ENCODE data around the gene GALK1. TPM values are rescaled to one million over a fixed set of nuclear protein-coding genes. Genes with fewer than 3 reads are reported as not detected.

Gene GALK1
- total RNA-seq, 1 donor from 2014 or later = 18.2 TPM

DNA sequence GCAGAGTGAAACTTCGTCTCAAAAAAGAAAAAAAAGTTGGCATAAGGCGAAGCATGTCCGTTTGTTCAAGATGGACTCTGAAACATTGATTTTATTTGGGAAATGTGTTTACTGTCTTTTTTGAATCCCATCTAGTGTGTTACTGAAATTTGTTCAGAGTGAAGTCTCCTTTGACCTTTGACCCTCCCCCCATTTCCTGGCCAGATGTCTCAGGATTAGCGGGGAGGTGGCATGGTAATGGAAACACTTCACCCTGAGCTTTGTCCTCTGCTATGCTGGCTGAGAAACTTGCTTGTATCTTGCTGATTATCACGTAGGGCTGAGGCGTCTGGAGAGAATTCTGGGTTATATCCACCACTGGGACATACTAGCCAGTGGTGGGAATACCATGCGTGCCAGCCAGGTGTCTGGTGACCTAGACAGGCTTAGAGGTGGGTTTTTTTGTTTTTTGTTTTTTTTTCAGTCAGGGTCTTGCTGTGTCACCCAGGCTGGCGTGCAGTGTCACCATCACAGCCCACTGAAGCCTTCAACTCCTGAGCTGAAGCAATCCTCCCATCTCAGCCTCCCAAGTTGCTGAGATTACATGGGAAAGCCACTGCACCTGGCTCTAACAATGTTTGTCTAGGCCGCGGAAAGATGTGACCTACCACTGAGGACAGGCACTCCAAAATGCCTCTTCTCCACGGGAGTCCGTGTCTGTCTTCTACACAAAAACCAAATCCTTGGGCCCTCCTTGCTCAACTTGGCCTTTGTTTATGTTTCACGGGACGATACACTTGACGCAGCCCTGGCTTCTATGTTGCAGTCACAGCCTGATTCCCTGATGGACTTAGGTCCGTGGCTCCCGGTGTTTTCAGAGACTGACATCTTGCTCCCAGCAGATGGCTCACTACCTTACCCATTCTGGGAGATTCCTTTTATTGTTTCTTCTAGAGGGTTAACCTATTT is 6.6 kb upstream of the GALK1 start:
- no peak for TF ChIP-seq CTCF (IDR thresholded peaks at IDR 0.05; ENCODE audit: partially characterized antibody, unreplicated experiment)
- Mint-ChIP-seq H3K27me3 (ENCODE audit: unreplicated experiment) (peaks cover 6% of the 10 kb centered on the region), H3K27ac (ENCODE audit: unreplicated experiment) (peak overlapping the region; percentile 70), H3K4me1 (ENCODE audit: low read depth, unreplicated experiment) (peaks cover 17% of the 10 kb centered on the region), H3K9me3 (ENCODE audit: unreplicated experiment) (no peaks in the 10 kb centered on the region), H3K4me3 (ENCODE audit: unreplicated experiment) (peak overlapping the region; percentile 38), H3K36me3 (ENCODE audit: unreplicated experiment) (no peaks in the 10 kb centered on the region)
- DNase-seq = no peak

GRCh38 chr17:75769536-75769935 is 4.5 kb upstream of the GALK1 start:
- no peak for TF ChIP-seq CTCF (IDR thresholded peaks at IDR 0.05; ENCODE audit: partially characterized antibody, unreplicated experiment)
- DNase-seq = no peak
- peaks cover 7% of the 10 kb centered on the region for H3K4me1 Mint-ChIP-seq (ENCODE audit: low read depth, unreplicated experiment)
- no peak overlapping the region for H3K27ac Mint-ChIP-seq (ENCODE audit: unreplicated experiment)
- H3K36me3 Mint-ChIP-seq (ENCODE audit: unreplicated experiment) = no peaks in the 10 kb centered on the region
- H3K27me3 Mint-ChIP-seq (ENCODE audit: unreplicated experiment) = peaks cover 6% of the 10 kb centered on the region
- H3K4me3 Mint-ChIP-seq (ENCODE audit: unreplicated experiment) = no peak overlapping the region
- no peaks in the 10 kb centered on the region for H3K9me3 Mint-ChIP-seq (ENCODE audit: unreplicated experiment)

DNA sequence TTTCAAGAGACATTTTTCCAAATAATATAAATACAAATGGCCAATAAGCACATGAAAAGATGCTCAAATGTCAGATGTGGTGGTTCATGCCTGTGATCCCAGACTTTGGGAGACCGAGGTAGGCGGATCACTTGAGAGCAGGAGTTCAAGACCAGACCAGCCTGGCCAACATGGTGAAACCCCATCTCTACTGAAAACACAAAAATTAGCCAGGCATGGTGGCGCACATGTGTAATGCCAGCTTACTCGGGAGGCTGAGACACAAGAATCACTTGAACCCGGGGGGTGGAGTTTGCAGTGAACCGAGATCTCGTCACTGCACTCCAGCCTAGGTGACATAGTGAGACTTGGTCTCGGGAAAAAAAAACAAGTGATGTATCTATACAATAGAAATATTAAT is 2.9 kb upstream of the GALK1 start:
- DNase-seq = no peak
- Mint-ChIP-seq H3K27me3 (ENCODE audit: unreplicated experiment) (peaks cover 6% of the 10 kb centered on the region), H3K27ac (ENCODE audit: unreplicated experiment) (no peak overlapping the region), H3K4me1 (ENCODE audit: low read depth, unreplicated experiment) (peaks cover 6% of the 10 kb centered on the region), H3K4me3 (ENCODE audit: unreplicated experiment) (no peak overlapping the region), H3K9me3 (ENCODE audit: unreplicated experiment) (no peaks in the 10 kb centered on the region), H3K36me3 (ENCODE audit: unreplicated experiment) (no peaks in the 10 kb centered on the region)
- TF ChIP-seq CTCF (IDR thresholded peaks at IDR 0.05; ENCODE audit: partially characterized antibody, unreplicated experiment) = no peak

DNA sequence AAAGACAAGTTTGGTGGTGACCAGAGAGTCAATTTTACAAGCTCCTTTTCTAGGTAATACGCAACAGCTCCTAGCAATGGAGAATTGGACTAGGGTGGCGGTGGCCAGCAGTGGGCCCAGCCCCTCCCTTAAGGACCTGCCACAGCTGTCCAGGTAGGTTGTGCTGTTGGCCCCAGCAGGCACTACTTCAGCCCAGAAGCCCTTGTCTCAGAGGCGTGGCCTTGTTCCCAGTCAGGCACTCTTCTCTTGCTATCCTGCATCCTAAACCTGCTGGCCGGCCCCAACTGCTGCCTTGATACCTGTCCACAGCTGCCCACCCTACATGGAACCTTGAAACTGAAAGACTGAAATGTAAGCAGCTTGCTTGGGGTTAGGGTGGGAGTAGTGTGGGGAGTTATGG is 989 bp upstream of the GALK1 start:
- no peaks in the 10 kb centered on the region for H3K4me1 Mint-ChIP-seq (ENCODE audit: low read depth, unreplicated experiment)
- peaks cover 6% of the 10 kb centered on the region for H3K27me3 Mint-ChIP-seq (ENCODE audit: unreplicated experiment)
- no peak for TF ChIP-seq CTCF (IDR thresholded peaks at IDR 0.05; ENCODE audit: partially characterized antibody, unreplicated experiment)
- peaks cover 1% of the 10 kb centered on the region for H3K9me3 Mint-ChIP-seq (ENCODE audit: unreplicated experiment)
- no peak overlapping the region for H3K4me3 Mint-ChIP-seq (ENCODE audit: unreplicated experiment)
- no peaks in the 10 kb centered on the region for H3K36me3 Mint-ChIP-seq (ENCODE audit: unreplicated experiment)
- DNase-seq = no peak
- H3K27ac Mint-ChIP-seq (ENCODE audit: unreplicated experiment) = no peak overlapping the region

DNA sequence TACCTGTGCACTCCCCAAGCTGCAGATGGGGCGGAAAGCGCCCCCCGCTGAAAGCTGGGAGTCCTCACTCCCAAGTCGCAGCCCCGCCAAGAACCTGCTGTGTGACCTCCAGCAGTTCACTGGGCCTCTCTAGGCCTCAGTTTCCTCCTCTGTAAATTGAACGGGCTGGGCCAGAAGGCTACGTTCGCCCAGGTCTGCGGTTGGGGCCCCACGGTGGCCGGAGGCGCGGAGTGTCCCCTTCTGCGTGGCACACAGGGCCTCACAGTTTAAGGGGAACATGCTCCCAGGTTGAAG is 628 bp downstream of the GALK1 start:
- H3K9me3 Mint-ChIP-seq (ENCODE audit: unreplicated experiment) = peaks cover 1% of the 10 kb centered on the region
- no peak for DNase-seq
- H3K36me3 Mint-ChIP-seq (ENCODE audit: unreplicated experiment) = no peaks in the 10 kb centered on the region
- TF ChIP-seq CTCF (IDR thresholded peaks at IDR 0.05; ENCODE audit: partially characterized antibody, unreplicated experiment) = no peak
- H3K4me3 Mint-ChIP-seq (ENCODE audit: unreplicated experiment) = peak overlapping the region; percentile 61
- H3K27ac Mint-ChIP-seq (ENCODE audit: unreplicated experiment) = no peak overlapping the region
- H3K27me3 Mint-ChIP-seq (ENCODE audit: unreplicated experiment) = peaks cover 6% of the 10 kb centered on the region
- no peaks in the 10 kb centered on the region for H3K4me1 Mint-ChIP-seq (ENCODE audit: low read depth, unreplicated experiment)

Data from glutamatergic neuron (in vitro differentiated cells).